Cardiac muscle cell (in vitro differentiated cells and primary cell): Measurements from ENCODE around the gene GNG4. TPM values are rescaled to one million over a fixed set of nuclear protein-coding genes. Genes with fewer than 3 reads are reported as not detected.

Experiments
- DNase-seq, 2 donors: peaks; one replicate each; pipeline versions ENCODE4 v3.0.0 to v3.0.0-alpha.2; 2010 to 2017; ENCODE audit warnings: low read depth in 1 of 2, low spot score in 1 of 2
- H3K27ac ChIP-seq: fragments of 200-600 bp; sonication (generic); 2 replicates; pipeline ENCODE4 v1.5.1; 2016
- H3K27me3 ChIP-seq: fragments of 200-600 bp; sonication (generic); 2 replicates; pipeline ENCODE4 v1.6.0; 2016; ENCODE audit warnings: control low read depth
- H3K36me3 ChIP-seq: fragments of 200-600 bp; sonication (generic); 2 replicates; pipeline ENCODE4 v1.5.1; 2016; ENCODE audit warnings: control low read depth
- H3K4me1 ChIP-seq: fragments of 200-600 bp; sonication (generic); 2 replicates; pipeline ENCODE4 v1.8.1; 2017; ENCODE audit warnings: low read depth, mild to moderate bottlenecking, mixed run types
- H3K4me3 ChIP-seq: fragments of 200-600 bp; sonication (generic); 2 replicates; pipeline ENCODE4 v1.5.1; 2016; ENCODE audit warnings: mild to moderate bottlenecking
- H3K9me3 ChIP-seq: fragments of 200-600 bp; sonication (generic); 2 replicates; pipeline ENCODE4 v1.5.1; 2017; ENCODE audit warnings: low read depth, mild to moderate bottlenecking, control low read depth
- polyA plus RNA-seq: library from polyadenylated mRNA; unstranded; fragments of >200 nt; fragmentation: Nextera tagmentation; extraction: Ambion mirVana; gene quantifications from 2 replicates; pipeline ENCODE4 v1.2.1, GENCODE V29; 2016
- total RNA-seq: library from RNA; depleted of rRNA; stranded (reverse); fragments of >200 nt; gene quantifications from 2 replicates; pipeline ENCODE4 v1.2.3, GENCODE V29; 2016
- TF ChIP-seq, protein P1 (sequence below): IDR thresholded peaks from 2 replicates; pipeline ENCODE4 v1.5.1; 2012; ENCODE audit warnings: low read depth, mild to moderate bottlenecking, low read length

GNG4 gene
- total and polyA plus RNA-seq, 2 experiments from 2014 or later = 0.24 TPM; not detected in 1

DNA sequence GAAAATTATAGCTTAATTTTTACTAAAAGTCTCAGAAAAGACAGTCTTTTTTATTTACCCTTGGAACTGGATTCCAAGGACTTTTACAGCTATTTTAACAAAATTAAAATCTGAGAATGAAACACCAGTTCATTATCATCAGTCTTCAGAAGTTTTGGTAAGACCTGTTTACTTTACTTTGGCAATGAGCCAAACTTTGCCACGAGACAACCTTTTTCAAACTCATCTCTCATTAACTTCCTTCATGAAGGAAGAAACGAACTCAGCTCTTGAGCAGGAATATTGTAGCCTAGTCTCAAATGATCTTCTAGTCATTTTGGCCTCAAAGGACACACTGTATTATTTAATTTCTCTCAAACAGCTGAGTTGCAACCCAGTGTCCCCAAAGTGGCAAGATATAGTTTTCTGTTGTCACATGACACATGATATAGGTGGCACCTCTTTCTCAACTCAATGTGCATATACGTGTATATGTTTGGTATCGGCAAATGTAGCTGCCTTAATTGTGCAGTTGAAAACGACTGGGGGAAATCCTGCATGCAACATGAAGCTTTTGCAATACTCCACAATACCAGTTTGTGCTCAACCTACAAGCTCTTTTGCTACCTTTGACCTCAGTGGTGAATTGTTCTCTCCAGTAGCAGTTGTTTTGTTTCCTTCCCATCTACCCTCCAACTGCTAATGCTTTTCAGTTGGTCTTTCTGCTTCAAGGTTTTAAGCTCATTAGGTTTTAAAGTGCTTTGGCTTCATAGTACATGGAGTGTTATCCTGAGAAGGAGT, 8.4 kb upstream of the GNG4 start:
- H3K4me3 ChIP-seq = no peak overlapping the region
- no peak for DNase-seq
- TF ChIP-seq, protein P1, sequence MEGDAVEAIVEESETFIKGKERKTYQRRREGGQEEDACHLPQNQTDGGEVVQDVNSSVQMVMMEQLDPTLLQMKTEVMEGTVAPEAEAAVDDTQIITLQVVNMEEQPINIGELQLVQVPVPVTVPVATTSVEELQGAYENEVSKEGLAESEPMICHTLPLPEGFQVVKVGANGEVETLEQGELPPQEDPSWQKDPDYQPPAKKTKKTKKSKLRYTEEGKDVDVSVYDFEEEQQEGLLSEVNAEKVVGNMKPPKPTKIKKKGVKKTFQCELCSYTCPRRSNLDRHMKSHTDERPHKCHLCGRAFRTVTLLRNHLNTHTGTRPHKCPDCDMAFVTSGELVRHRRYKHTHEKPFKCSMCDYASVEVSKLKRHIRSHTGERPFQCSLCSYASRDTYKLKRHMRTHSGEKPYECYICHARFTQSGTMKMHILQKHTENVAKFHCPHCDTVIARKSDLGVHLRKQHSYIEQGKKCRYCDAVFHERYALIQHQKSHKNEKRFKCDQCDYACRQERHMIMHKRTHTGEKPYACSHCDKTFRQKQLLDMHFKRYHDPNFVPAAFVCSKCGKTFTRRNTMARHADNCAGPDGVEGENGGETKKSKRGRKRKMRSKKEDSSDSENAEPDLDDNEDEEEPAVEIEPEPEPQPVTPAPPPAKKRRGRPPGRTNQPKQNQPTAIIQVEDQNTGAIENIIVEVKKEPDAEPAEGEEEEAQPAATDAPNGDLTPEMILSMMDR = no peak
- no peaks in the 10 kb centered on the region for H3K4me1 ChIP-seq
- no peaks in the 10 kb centered on the region for H3K36me3 ChIP-seq
- no peak overlapping the region for H3K27ac ChIP-seq
- H3K9me3 ChIP-seq = no peaks in the 10 kb centered on the region
- peaks cover 1% of the 10 kb centered on the region for H3K27me3 ChIP-seq

DNA sequence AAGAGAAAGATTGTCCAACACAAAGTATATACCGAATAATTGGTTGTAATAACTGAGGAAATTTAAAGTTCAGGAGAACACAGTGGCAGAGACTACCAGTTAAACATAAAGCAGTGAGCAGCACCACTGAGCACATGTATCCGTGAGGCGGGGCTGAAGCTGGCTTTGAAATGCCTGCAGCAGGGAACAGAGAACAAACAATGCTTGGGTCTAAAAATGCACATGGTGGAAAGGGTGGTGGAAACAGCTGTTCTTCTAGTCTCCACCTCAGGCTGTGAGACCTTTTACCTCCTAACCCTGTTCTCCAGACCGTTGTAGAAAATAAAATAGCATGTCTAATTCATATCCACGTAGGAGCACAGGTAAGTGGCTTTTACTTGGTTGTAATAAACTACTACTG, 7.7 kb upstream of the GNG4 start:
- no peak for DNase-seq
- Histone ChIP-seq H3K4me3 (no peak overlapping the region), H3K27ac (no peak overlapping the region), H3K4me1 (no peaks in the 10 kb centered on the region), H3K36me3 (no peaks in the 10 kb centered on the region), H3K9me3 (no peaks in the 10 kb centered on the region), H3K27me3 (peaks cover 8% of the 10 kb centered on the region)
- TF ChIP-seq, protein P1 = no peak

DNA sequence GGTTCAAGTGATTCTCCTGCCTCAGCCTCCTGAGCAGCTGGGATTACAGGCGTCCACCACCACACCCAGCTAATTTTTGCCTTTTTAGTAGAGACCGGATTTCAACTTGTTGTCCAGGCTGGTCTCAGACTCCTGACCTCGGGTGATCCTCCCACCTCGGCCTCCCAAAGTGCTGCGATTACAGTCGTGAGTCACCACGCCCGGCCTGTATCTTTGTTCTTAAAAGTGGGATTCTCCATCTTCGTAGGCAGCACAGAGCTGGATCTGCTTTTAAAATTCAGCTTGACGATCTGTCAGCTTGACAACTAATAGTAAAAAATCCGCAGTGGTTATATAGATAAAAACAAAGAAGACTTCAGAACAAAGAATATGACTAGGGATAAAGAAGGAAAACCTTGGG, 2.8 kb upstream of the GNG4 start:
- H3K27ac ChIP-seq = no peak overlapping the region
- H3K9me3 ChIP-seq = no peaks in the 10 kb centered on the region
- no peak overlapping the region for H3K4me3 ChIP-seq
- H3K4me1 ChIP-seq = peaks cover 6% of the 10 kb centered on the region
- no peak for DNase-seq
- peaks cover 52% of the 10 kb centered on the region for H3K27me3 ChIP-seq
- TF ChIP-seq, protein P1 = no peak
- no peaks in the 10 kb centered on the region for H3K36me3 ChIP-seq

DNA sequence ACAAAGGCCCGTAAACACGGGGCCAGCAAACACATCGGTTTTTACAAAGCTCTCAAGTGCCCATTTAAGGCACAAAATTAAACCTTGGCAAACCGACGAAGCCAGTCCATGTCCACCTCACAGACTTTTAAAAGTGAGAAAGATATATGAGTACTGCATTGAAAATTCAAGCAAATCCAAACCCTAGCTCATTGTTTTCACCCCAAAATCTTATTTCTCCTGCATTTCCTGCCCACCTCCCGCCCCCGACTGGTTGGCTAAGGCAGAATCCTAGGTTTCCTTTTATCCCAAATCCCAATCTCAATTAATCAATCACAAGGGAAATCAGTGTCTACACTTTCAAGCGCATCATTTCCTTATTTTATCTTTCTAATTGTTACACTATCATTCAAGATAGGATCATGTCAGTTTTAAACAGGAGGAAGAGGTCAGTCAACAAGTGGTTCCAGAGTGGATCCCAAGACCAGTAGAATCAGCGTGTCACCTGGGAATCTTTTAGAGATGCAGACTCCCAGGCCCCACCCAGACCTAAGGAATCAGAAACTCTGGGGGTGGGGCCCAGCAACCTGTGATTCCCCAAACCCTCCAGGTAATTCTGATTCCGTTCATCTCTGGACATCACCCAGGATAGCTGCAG, 1.7 kb upstream of the GNG4 start:
- TF ChIP-seq, protein P1 = no peak
- H3K4me1 ChIP-seq = peaks cover 6% of the 10 kb centered on the region
- H3K4me3 ChIP-seq = no peak overlapping the region
- no peaks in the 10 kb centered on the region for H3K36me3 ChIP-seq
- H3K9me3 ChIP-seq = no peaks in the 10 kb centered on the region
- H3K27me3 ChIP-seq = peaks cover 58% of the 10 kb centered on the region
- DNase-seq = no peak
- no peak overlapping the region for H3K27ac ChIP-seq

DNA sequence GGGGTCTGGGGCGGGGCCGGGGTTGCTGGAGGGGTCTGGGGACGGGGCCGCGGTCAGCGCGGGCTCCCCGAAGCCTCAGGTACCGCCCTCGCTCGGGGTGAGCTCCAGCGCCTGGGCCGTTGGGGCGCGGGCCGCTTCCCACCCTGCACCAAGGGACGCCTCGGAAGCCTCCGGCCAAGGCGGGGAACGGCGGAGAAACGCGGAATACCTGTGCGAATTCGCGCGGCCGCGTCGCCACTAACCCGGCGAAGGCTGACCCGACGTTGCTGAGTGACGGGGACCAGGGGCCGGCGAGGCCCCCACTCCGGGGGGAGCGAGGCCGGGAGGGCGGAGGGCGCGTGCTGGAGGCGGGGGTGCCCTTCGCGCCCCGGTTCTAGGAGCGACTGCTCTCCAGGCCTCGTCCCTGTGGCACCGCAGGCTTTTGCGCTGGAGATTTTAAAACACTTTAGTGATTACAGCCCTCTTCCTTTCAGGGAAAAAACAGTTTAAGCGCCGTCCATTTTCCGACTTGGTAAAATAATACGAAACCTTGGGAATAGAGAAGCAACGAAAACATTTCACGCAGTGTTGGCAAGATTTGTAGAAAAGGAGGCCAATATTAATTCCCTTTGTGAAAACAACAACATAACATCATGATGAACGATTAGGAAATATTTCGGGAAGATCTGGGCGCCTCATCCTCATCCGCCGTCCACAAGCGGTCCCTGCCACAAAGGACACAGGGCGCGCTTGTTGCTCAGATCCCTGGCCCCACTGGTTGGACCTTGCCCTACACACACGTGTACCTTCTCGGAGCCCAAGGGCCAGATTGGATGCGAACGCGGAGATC, 971 bp upstream of the GNG4 start:
- Histone ChIP-seq H3K9me3 (no peaks in the 10 kb centered on the region), H3K27me3 (peaks cover 58% of the 10 kb centered on the region), H3K4me1 (peaks cover 6% of the 10 kb centered on the region), H3K36me3 (no peaks in the 10 kb centered on the region), H3K27ac (no peak overlapping the region), H3K4me3 (peak overlapping the region; percentile 43)
- TF ChIP-seq, protein P1 = no peak
- DNase-seq = peak in 1 of 2 donors; percentile 49
